Keratinocyte (primary cell): ENCODE data around the gene BMP7. TPM values are rescaled to one million over a fixed set of nuclear protein-coding genes. Genes with fewer than 3 reads are reported as not detected.

Experiments used
- DNase-seq: peaks from one replicate; pipeline ENCODE4 v3.0.0-alpha.2; 2011; ENCODE audit warnings: low read depth, missing footprints, low spot score
- FAIRE-seq: peaks from 2 replicates; lab custom pipeline; 2011; peaks lifted over from hg19 to GRCh38; lab: Jason Lieb, UNC
- H2AFZ ChIP-seq: 2 replicates; pipeline ENCODE4 v1.6.0; 2012; ENCODE audit warnings: low read length, control low read depth, inconsistent platforms; ENCODE audit not compliant: control insufficient read depth
- H3K27ac ChIP-seq: 2 replicates; pipeline ENCODE4 v1.5.1; 2011; ENCODE audit warnings: low read length; ENCODE audit not compliant: control insufficient read depth, insufficient read depth
- H3K27me3 ChIP-seq: 3 replicates; pipeline ENCODE4 v1.6.0; 2011; ENCODE audit warnings: low read length; ENCODE audit not compliant: control insufficient read depth, insufficient read depth; ENCODE audit errors: extremely low read depth
- H3K36me3 ChIP-seq, 2 experiments: 2 replicates in 1 of 2; 3 replicates in 1 of 2; pipeline ENCODE4 v1.5.1; 2011; ENCODE audit warnings: low read length in 2 of 2, mild to moderate bottlenecking in 1 of 2; ENCODE audit not compliant: control insufficient read depth in 2 of 2, insufficient read depth in 2 of 2; ENCODE audit errors: extremely low read depth in 1 of 2
- H3K4me1 ChIP-seq: 3 replicates; pipeline ENCODE4 v1.5.1; 2011; ENCODE audit warnings: low read length; ENCODE audit not compliant: control insufficient read depth, insufficient read depth; ENCODE audit errors: extremely low read depth
- H3K4me2 ChIP-seq: 3 replicates; pipeline ENCODE4 v1.6.0; 2011; ENCODE audit warnings: low read depth, low read length; ENCODE audit not compliant: control insufficient read depth, insufficient read depth; ENCODE audit errors: extremely low read depth
- H3K4me3 ChIP-seq, 3 experiments: fragments of 200-600 bp in 1 of 3; sonication (generic) in 1 of 3; 2 replicates in 2 of 3; 3 replicates in 1 of 3; pipeline ENCODE4 v1.5.1; 2011 to 2016; ENCODE audit warnings: low read length in 3 of 3, mild to moderate bottlenecking in 3 of 3, control low read depth in 2 of 3, inconsistent platforms in 1 of 3, low read depth in 1 of 3, mixed read lengths in 1 of 3, mixed run types in 1 of 3, moderate library complexity in 1 of 3; ENCODE audit not compliant: control insufficient read depth in 2 of 3, insufficient read depth in 2 of 3; ENCODE audit errors: extremely low read depth in 1 of 3
- H3K79me2 ChIP-seq: 2 replicates; pipeline ENCODE4 v1.6.0; 2012; ENCODE audit warnings: low read length; ENCODE audit not compliant: control insufficient read depth, insufficient read depth
- H3K9ac ChIP-seq: 3 replicates; pipeline ENCODE4 v1.6.0; 2011; ENCODE audit warnings: low read length; ENCODE audit not compliant: control insufficient read depth, insufficient read depth; ENCODE audit errors: extremely low read depth
- H3K9me1 ChIP-seq: 3 replicates; pipeline ENCODE4 v1.6.0; 2011; ENCODE audit warnings: low read length; ENCODE audit not compliant: control insufficient read depth, insufficient read depth; ENCODE audit errors: extremely low read depth
- H3K9me3 ChIP-seq: 2 replicates; pipeline ENCODE4 v1.5.1; 2012; ENCODE audit warnings: low read depth, low read length; ENCODE audit not compliant: control insufficient read depth
- H4K20me1 ChIP-seq: 3 replicates; pipeline ENCODE4 v1.6.0; 2011; ENCODE audit warnings: low read length; ENCODE audit not compliant: control insufficient read depth, insufficient read depth; ENCODE audit errors: extremely low read depth
- CTCF ChIP-seq, 3 experiments: IDR thresholded peaks in 1 of 3; conservative IDR thresholded peaks in 1 of 3; optimal IDR thresholded peaks in 1 of 3; 2 replicates in 2 of 3; 3 replicates in 1 of 3; pipeline versions ENCODE3 to v1.5.1; 2011; ENCODE audit warnings: low read length in 3 of 3, mild to moderate bottlenecking in 3 of 3, moderate library complexity in 2 of 3, control low read depth in 1 of 3, inconsistent platforms in 1 of 3; ENCODE audit not compliant: insufficient read depth in 2 of 3; ENCODE audit errors: extremely low read depth in 1 of 3
- EZH2 ChIP-seq: IDR thresholded peaks from one replicate; pipeline ENCODE4 v1.6.1; 2012; ENCODE audit warnings: inconsistent platforms, mild to moderate bottlenecking, low read length, moderate library complexity
- dilution Hi-C: fragments of 300-500 bp; cut with MboI; formaldehyde crosslinking; loops from one replicate; pipeline ENCODE4 v1.7.0; 2020; ENCODE audit warnings: low sequenced_read_pairs; ENCODE audit not compliant: extremely low pct_ligation_motif_present
- polyA plus RNA-seq, 5 experiments: library from polyadenylated mRNA; depleted of rRNA in 3 of 5; stranded (reverse) in 3 of 5; stranded (forward) in 1 of 5; unstranded in 1 of 5; fragments of >200 nt; gene quantifications; 1 replicate in 1 of 5; 2 replicates in 3 of 5; 3 replicates in 1 of 5; pipeline versions ENCODE4 v1.2.1 to v1.2.3, GENCODE V29; 2011 to 2012; ENCODE audit warnings: missing spikeins in 2 of 5, low read depth in 1 of 5, low replicate concordance in 1 of 5

The BMP7 gene
- polyA plus RNA-seq, 1 donor (not counting 4 experiments of a cell fraction or from before 2014, with no cell fraction given): 0.29 TPM

GRCh38 chr20:57301026-57301425 is 34.6 kb upstream of the BMP7 start:
- H3K4me1 ChIP-seq: no peaks in the 10 kb centered on the region

GRCh38 chr20:57298457-57298856 is 32.0 kb upstream of the BMP7 start:
- no peak for TF ChIP-seq EZH2
- no peak for TF ChIP-seq CTCF (optimal IDR thresholded peaks at IDR 0.05 in 1 of 3, IDR thresholded peaks at IDR 0.05 in 1 of 3, conservative IDR thresholded peaks at IDR 0.05 in 1 of 3; ENCODE audit: extremely low read depth in 1 of 3, insufficient read depth in 2 of 3, low read length in 3 of 3)
- Histone ChIP-seq H3K4me1 (no peaks in the 10 kb centered on the region), H3K27ac (no peak overlapping the region), H3K27me3 (peaks cover 17% of the 10 kb centered on the region), H3K9me3 (no peaks in the 10 kb centered on the region), H3K4me2 (no peak overlapping the region), H2AFZ (no peak overlapping the region), H3K36me3 (no peaks in the 10 kb centered on the region), H3K9me1 (no peaks in the 10 kb centered on the region), H4K20me1 (no peaks in the 10 kb centered on the region), H3K4me3 (no peak overlapping the region), H3K9ac (no peak overlapping the region), H3K79me2 (no peaks in the 10 kb centered on the region)
- DNase-seq: no peak
- dilution Hi-C loops: no loop called here
- no peak for FAIRE-seq

More at GRCh38 chr20:57301026-57301425, 34.6 kb upstream of the BMP7 start:
- H3K9me1 ChIP-seq: no peaks in the 10 kb centered on the region
- no peak overlapping the region for H2AFZ ChIP-seq
- H3K36me3 ChIP-seq: no peaks in the 10 kb centered on the region
- no peaks in the 10 kb centered on the region for H3K9me3 ChIP-seq
- no peak overlapping the region for H3K4me3 ChIP-seq
- H4K20me1 ChIP-seq: no peaks in the 10 kb centered on the region
- TF ChIP-seq CTCF (optimal IDR thresholded peaks at IDR 0.05 in 1 of 3, IDR thresholded peaks at IDR 0.05 in 1 of 3, conservative IDR thresholded peaks at IDR 0.05 in 1 of 3; ENCODE audit: extremely low read depth in 1 of 3, insufficient read depth in 2 of 3, low read length in 3 of 3) (no peak), EZH2 (no peak)
- H3K27me3 ChIP-seq: peaks cover 12% of the 10 kb centered on the region
- DNase-seq (no peak), FAIRE-seq (no peak)
- no peak overlapping the region for H3K9ac ChIP-seq
- no peaks in the 10 kb centered on the region for H3K79me2 ChIP-seq
- no peak overlapping the region for H3K27ac ChIP-seq
- H3K4me2 ChIP-seq: no peak overlapping the region
- dilution Hi-C loops: no loop called here
